ENCODE results near the gene GTF3C4.

Gene GTF3C4

GRCh38 chr9:132732326-132733259 is 62.3 kb downstream of the GTF3C4 start:
- DNase-seq (ENCODE audit: low read depth in 2 of 2) = no peak

- DNase-seq (ENCODE audit: low read depth in 2 of 2) = no peak
These were observed 63.1 kb downstream of the GTF3C4 start for GRCh38 chr9:132733260-132733815.

- DNase-seq (ENCODE audit: low read depth in 2 of 2) = no peak
These were observed 69.5 kb downstream of the GTF3C4 start for GRCh38 chr9:132739710-132740310.

- no peak for DNase-seq (ENCODE audit: low read depth in 2 of 2)
These were observed 70.5 kb downstream of the GTF3C4 start for GRCh38 chr9:132740526-132741309.

- no peak for DNase-seq (ENCODE audit: low read depth in 2 of 2)
These were observed 72.6 kb downstream of the GTF3C4 start for GRCh38 chr9:132742821-132743311.

GRCh38 chr9:132743931-132744479 is 73.7 kb downstream of the GTF3C4 start:
- no peak for DNase-seq (ENCODE audit: low read depth in 2 of 2)

Data from stimulated activated CD8-positive, alpha-beta memory T cell treated with anti-CD3 and anti-CD28 coated beads, Interleukin-15, amount 100 ng/mL, for 48 hours (primary cell).